Neural progenitor cell (in vitro differentiated cells): ENCODE results near the gene EHMT2. TPM values are rescaled to one million over a fixed set of nuclear protein-coding genes. Genes with fewer than 3 reads are reported as not detected.
"Not testable (repeated sequence)": the region's sequence is repeated elsewhere in the genome, so short reads cannot be mapped to it uniquely, and the experiment has no call there.

Experiments
- DNase-seq: peaks from one replicate; pipeline ENCODE4 v3.0.0-alpha.2; 2016; ENCODE audit warnings: low spot score
- H2AFZ ChIP-seq: fragments of 200-600 bp; sonication (generic); replicated peaks from 2 replicates; pipeline ENCODE4 v1.6.1; 2016; ENCODE audit warnings: antibody characterized with exemption
- H3F3A ChIP-seq: fragments of 200-600 bp; sonication (generic); 2 replicates; pipeline ENCODE4 v1.6.1; 2016; ENCODE audit warnings: antibody characterized with exemption, low read depth
- H3K27ac ChIP-seq: fragments of 200-600 bp; sonication (generic); 2 replicates; pipeline ENCODE4 v1.5.1; 2016; ENCODE audit warnings: mild to moderate bottlenecking
- H3K27me3 ChIP-seq: fragments of 200-600 bp; sonication (generic); 2 replicates; pipeline ENCODE4 v1.6.1; 2016; ENCODE audit warnings: mild to moderate bottlenecking, moderate library complexity
- H3K36me3 ChIP-seq: fragments of 200-600 bp; sonication (generic); 2 replicates; pipeline ENCODE4 v1.5.1; 2016
- H3K4me1 ChIP-seq: fragments of 200-600 bp; sonication (generic); 2 replicates; pipeline ENCODE4 v1.6.1; 2016; ENCODE audit warnings: mixed run types
- H3K4me2 ChIP-seq: fragments of 200-600 bp; sonication (generic); 2 replicates; pipeline ENCODE4 v1.6.1; 2016
- H3K4me3 ChIP-seq: fragments of 200-600 bp; sonication (generic); 2 replicates; pipeline ENCODE4 v1.5.1; 2016
- H3K79me2 ChIP-seq: fragments of 200-600 bp; sonication (generic); 2 replicates; pipeline ENCODE4 v1.6.1; 2016; ENCODE audit warnings: low read depth
- H3K9ac ChIP-seq: fragments of 200-600 bp; sonication (generic); 2 replicates; pipeline ENCODE4 v1.6.1; 2016
- H3K9me3 ChIP-seq: fragments of 200-600 bp; sonication (generic); 2 replicates; pipeline ENCODE4 v1.5.1; 2016; ENCODE audit warnings: low read depth
- H4K20me1 ChIP-seq: fragments of 200-600 bp; sonication (generic); 2 replicates; pipeline ENCODE4 v1.6.1; 2016; ENCODE audit warnings: low read depth
- H3K27ac Mint-ChIP-seq: 3 replicates; pipeline ENCODE4 v1.8.0; 2021; ENCODE audit warnings: mixed read lengths
- H3K27me3 Mint-ChIP-seq: 2 replicates; pipeline ENCODE4 v1.8.0; 2022; ENCODE audit warnings: low read depth, mild to moderate bottlenecking, inconsistent platforms, moderate library complexity, mixed read lengths; ENCODE audit not compliant: insufficient read depth
- H3K36me3 Mint-ChIP-seq: 3 replicates; pipeline ENCODE4 v1.8.0; 2021; ENCODE audit warnings: mixed read lengths
- H3K4me1 Mint-ChIP-seq: 3 replicates; pipeline ENCODE4 v1.8.0; 2021; ENCODE audit warnings: mixed read lengths
- H3K4me3 Mint-ChIP-seq: 3 replicates; pipeline ENCODE4 v1.8.0; 2021; ENCODE audit warnings: mild to moderate bottlenecking, moderate library complexity, mixed read lengths
- H3K9me3 Mint-ChIP-seq: 3 replicates; pipeline ENCODE4 v1.8.0; 2020; ENCODE audit warnings: mixed read lengths
- CTCF ChIP-seq: fragments of 200-600 bp; sonication (generic); IDR thresholded peaks from 2 replicates; pipeline ENCODE4 v1.5.1; 2017; ENCODE audit warnings: antibody characterized with exemption, mild to moderate bottlenecking
- EZH2 ChIP-seq: fragments of 200-600 bp; sonication (generic); IDR thresholded peaks from 2 replicates; pipeline ENCODE4 v1.6.1; 2017; ENCODE audit warnings: antibody characterized with exemption, mild to moderate bottlenecking, moderate library complexity
- EZH2phosphoT487 ChIP-seq: fragments of 200-600 bp; sonication (generic); IDR thresholded peaks from 2 replicates; pipeline ENCODE4 v1.6.1; 2017; ENCODE audit warnings: antibody characterized with exemption
- total RNA-seq: library from RNA; depleted of rRNA; stranded (reverse); fragments of >200 nt; gene quantifications from 2 replicates; pipeline ENCODE4 v1.2.3, GENCODE V29; 2015; ENCODE audit warnings: low replicate concordance

Gene EHMT2
- total RNA-seq, 1 donor from 2014 or later, result 93.3 TPM

GRCh38 chr6:31870385-31870921 lies 27.0 kb downstream of the EHMT2 start:
- no peaks in the 10 kb centered on the region for H3K27me3 ChIP-seq
- H2AFZ ChIP-seq, result peak overlapping the region; percentile 96
- peak overlapping the region; percentile 35 for H3K4me2 ChIP-seq
- peaks cover 24% of the 10 kb centered on the region for H3K4me1 Mint-ChIP-seq
- H3K27ac Mint-ChIP-seq, result no peak overlapping the region
- DNase-seq, result no peak
- no peaks in the 10 kb centered on the region for H3K79me2 ChIP-seq
- no peak overlapping the region for H3K9ac ChIP-seq
- no peak overlapping the region for H3K27ac ChIP-seq
- no peaks in the 10 kb centered on the region for H3K36me3 Mint-ChIP-seq
- H3K36me3 ChIP-seq, result no peaks in the 10 kb centered on the region
- H3F3A ChIP-seq, result peaks cover 8% of the 10 kb centered on the region
- peaks cover 9% of the 10 kb centered on the region for H3K27me3 Mint-ChIP-seq
- no peak overlapping the region for H3K4me3 ChIP-seq
- peaks cover 10% of the 10 kb centered on the region for H3K4me1 ChIP-seq
- H3K4me3 Mint-ChIP-seq, result no peak overlapping the region
- no peaks in the 10 kb centered on the region for H3K9me3 Mint-ChIP-seq
- no peaks in the 10 kb centered on the region for H3K9me3 ChIP-seq
- TF ChIP-seq CTCF (peak; percentile 6), EZH2phosphoT487 (no peak)
- no peaks in the 10 kb centered on the region for H4K20me1 ChIP-seq

GRCh38 chr6:31869343-31869742 lies 28.2 kb downstream of the EHMT2 start:
- Histone ChIP-seq H2AFZ (no peak overlapping the region), H3K27ac (no peak overlapping the region), H3K4me3 (no peak overlapping the region), H3K4me1 (peaks cover 10% of the 10 kb centered on the region), H3K79me2 (no peaks in the 10 kb centered on the region), H4K20me1 (no peaks in the 10 kb centered on the region), H3F3A (peaks cover 17% of the 10 kb centered on the region), H3K9ac (no peak overlapping the region), H3K27me3 (no peaks in the 10 kb centered on the region), H3K4me2 (no peak overlapping the region), H3K9me3 (no peaks in the 10 kb centered on the region), H3K36me3 (no peaks in the 10 kb centered on the region)
- Mint-ChIP-seq H3K9me3 (no peaks in the 10 kb centered on the region), H3K27me3 (peaks cover 7% of the 10 kb centered on the region), H3K27ac (peak overlapping the region; percentile 37), H3K36me3 (no peaks in the 10 kb centered on the region), H3K4me3 (no peak overlapping the region), H3K4me1 (peaks cover 35% of the 10 kb centered on the region)
- DNase-seq, result no peak
- TF ChIP-seq EZH2, result no peak
- TF ChIP-seq EZH2phosphoT487, result no peak
- TF ChIP-seq CTCF, result no peak

- H3K9ac ChIP-seq, H3K9me3 ChIP-seq, H3K79me2 ChIP-seq, H3K27ac ChIP-seq, H3K4me3 ChIP-seq, DNase-seq, H2AFZ ChIP-seq, H3K36me3 ChIP-seq, H4K20me1 ChIP-seq, H3K4me3 Mint-ChIP-seq, H3K27me3 ChIP-seq, H3K27ac Mint-ChIP-seq, H3K36me3 Mint-ChIP-seq, H3K9me3 Mint-ChIP-seq, H3K4me2 ChIP-seq, H3K27me3 Mint-ChIP-seq: not testable (repeated sequence)
- peaks cover 24% of the 10 kb centered on the region for H3F3A ChIP-seq
- H3K4me1 ChIP-seq, result peaks cover 10% of the 10 kb centered on the region
- peaks cover 42% of the 10 kb centered on the region for H3K4me1 Mint-ChIP-seq
These were observed 28.9 kb downstream of the EHMT2 start for GRCh38 chr6:31868658-31868971.

GRCh38 chr6:31865205-31866118 lies 32.0 kb downstream of the EHMT2 start:
- H3K27me3 ChIP-seq, result no peaks in the 10 kb centered on the region
- TF ChIP-seq EZH2 (no peak), CTCF (no peak), EZH2phosphoT487 (no peak)
- H3K27ac Mint-ChIP-seq, result peak overlapping the region; percentile 34
- no peaks in the 10 kb centered on the region for H4K20me1 ChIP-seq
- no peak for DNase-seq
- no peak overlapping the region for H3K4me2 ChIP-seq
- no peaks in the 10 kb centered on the region for H3K9me3 ChIP-seq
- no peak overlapping the region for H3K27ac ChIP-seq
- no peaks in the 10 kb centered on the region for H3K9me3 Mint-ChIP-seq
- peaks cover 10% of the 10 kb centered on the region for H3K27me3 Mint-ChIP-seq
- no peaks in the 10 kb centered on the region for H3K36me3 Mint-ChIP-seq
- H3K36me3 ChIP-seq, result no peaks in the 10 kb centered on the region
- peaks cover 44% of the 10 kb centered on the region for H3K4me1 Mint-ChIP-seq
- no peak overlapping the region for H3K9ac ChIP-seq
- H3K4me3 Mint-ChIP-seq, result peak overlapping the region; percentile 98
- H3K4me1 ChIP-seq, result peaks cover under 1% of the 10 kb centered on the region
- H3F3A ChIP-seq, result peaks cover 28% of the 10 kb centered on the region
- H3K79me2 ChIP-seq, result peaks cover 6% of the 10 kb centered on the region
- H3K4me3 ChIP-seq, result no peak overlapping the region
- no peak overlapping the region for H2AFZ ChIP-seq
